K562 (cell line): ENCODE results near the gene GPRC5B. TPM values are rescaled to one million over a fixed set of nuclear protein-coding genes. Genes with fewer than 3 reads are reported as not detected.

ENCODE experiments used
- ATAC-seq: fragments of 200-7000 bp; cut with Tn5 transposase; 3 replicates; pipeline ENCODE4 v1.9.1; 2020; ENCODE audit warnings: moderate library complexity
- BruUV-seq: library from RNA; stranded (reverse); fragments of 400-500 nt; replicated peaks from 2 replicates; lab custom pipeline; 2021; lab: Mats Ljungman, UMichigan
- CTCF ChIA-PET: fragments of 300-600 bp; formaldehyde crosslinking; extraction: SDS; loops from one replicate; lab custom pipeline; 2021; ENCODE audit warnings: low intra/inter-chr PET ratio; lab: Yijun Ruan, JAX
- POLR2A ChIA-PET: fragments of 300-600, 350-650 bp; sonication (Branson Sonifier 250); formaldehyde crosslinking; extraction: SDS; loops from one replicate; lab custom pipeline; 2021; ENCODE audit warnings: antibody characterized with exemption, inconsistent platforms; lab: Yijun Ruan, JAX
- DNase-seq, 4 experiments: peaks; one replicate each; pipeline versions ENCODE4 v3.0.0 to v3.0.0-alpha.2; 2011 to 2018; ENCODE audit warnings: low spot score in 3 of 4, mixed read lengths in 3 of 4; ENCODE audit errors: extremely low read depth in 1 of 4
- FAIRE-seq: peaks from 2 replicates; lab custom pipeline; 2011; peaks lifted over from hg19 to GRCh38; lab: Jason Lieb, UNC
- H2AFZ ChIP-seq: 2 replicates; pipeline ENCODE4 v1.6.0; 2011; ENCODE audit warnings: low read depth, low read length, control low read depth, inconsistent platforms
- H3K27ac ChIP-seq: fragments of 200-600 bp; 3 replicates; pipeline ENCODE4 v1.8.0; 2011; ENCODE audit warnings: low read depth, mild to moderate bottlenecking, control low read depth, inconsistent platforms, low read length, moderate library complexity, mixed read lengths; ENCODE audit errors: extremely low read depth
- H3K27me3 ChIP-seq, 2 experiments: fragments of 300-600 bp in 1 of 2; 2 replicates in 1 of 2; 3 replicates in 1 of 2; pipeline versions ENCODE4 v1.6.0 to v1.8.0; 2011; ENCODE audit warnings: inconsistent platforms in 2 of 2, low read length in 2 of 2, mild to moderate bottlenecking in 1 of 2, mixed read lengths in 1 of 2, moderate library complexity in 1 of 2; ENCODE audit not compliant: control insufficient read depth in 2 of 2, insufficient read depth in 2 of 2
- H3K36me3 ChIP-seq: fragments of 300-600 bp; 3 replicates; pipeline ENCODE4 v1.8.0; 2011; ENCODE audit warnings: mild to moderate bottlenecking, low read length, inconsistent platforms; ENCODE audit not compliant: control insufficient read depth, insufficient read depth
- H3K4me1 ChIP-seq, 2 experiments: fragments of 200-600 bp in 1 of 2; replicated peaks in 1 of 2; 2 replicates in 1 of 2; 3 replicates in 1 of 2; pipeline versions ENCODE4 v1.5.1 to v1.8.0; 2011; ENCODE audit warnings: inconsistent platforms in 2 of 2, low read length in 2 of 2, mild to moderate bottlenecking in 1 of 2, mixed read lengths in 1 of 2, moderate library complexity in 1 of 2; ENCODE audit not compliant: control insufficient read depth in 2 of 2, insufficient read depth in 2 of 2
- H3K4me2 ChIP-seq: 2 replicates; pipeline ENCODE4 v1.6.1; 2011; ENCODE audit warnings: low read length, control low read depth, inconsistent platforms, mixed read lengths; ENCODE audit not compliant: insufficient read depth
- H3K4me3 ChIP-seq: fragments of 200-600 bp; sonication (generic), shearing (Covaris generic); 2 replicates; pipeline ENCODE4 v1.5.1; 2016; ENCODE audit warnings: control low read depth, inconsistent platforms
- H3K79me2 ChIP-seq: fragments of 200-600 bp; 3 replicates; pipeline ENCODE4 v1.8.0; 2011; ENCODE audit warnings: low read length, inconsistent platforms; ENCODE audit not compliant: control insufficient read depth, insufficient read depth
- H3K9ac ChIP-seq, 2 experiments: 2 replicates each; pipeline versions ENCODE4 v1.6.0 to v1.6.1; 2011; ENCODE audit warnings: low read depth in 2 of 2, low read length in 2 of 2, control low read depth in 1 of 2, inconsistent platforms in 1 of 2, mild to moderate bottlenecking in 1 of 2, mixed read lengths in 1 of 2; ENCODE audit not compliant: insufficient read depth in 1 of 2
- H3K9me1 ChIP-seq: one replicate; pipeline ENCODE4 v1.6.0; 2011; ENCODE audit warnings: inconsistent platforms, mild to moderate bottlenecking, low read length, moderate library complexity; ENCODE audit not compliant: control insufficient read depth, insufficient read depth
- H3K9me3 ChIP-seq: replicated peaks from 2 replicates; pipeline ENCODE4 v1.5.1; 2011; ENCODE audit warnings: low read depth, low read length, inconsistent platforms; ENCODE audit not compliant: control insufficient read depth, insufficient read depth
- H4K20me1 ChIP-seq: replicated peaks from 2 replicates; pipeline ENCODE4 v1.6.1; 2011; ENCODE audit warnings: low read length, inconsistent platforms, mixed read lengths; ENCODE audit not compliant: control insufficient read depth, insufficient read depth
- CCAR2 ChIP-seq: fragments of 200-400 bp; formaldehyde crosslinking; IDR thresholded peaks from 2 replicates; pipeline ENCODE4 v1.6.1; 2017; ENCODE audit warnings: mild to moderate bottlenecking, low read depth, low read length
- EGR1 ChIP-seq: fragments of 450-650 bp; conservative IDR thresholded peaks from 2 replicates; pipeline ENCODE4 v1.6.1; 2017; ENCODE audit warnings: mild to moderate bottlenecking
- TCF7L2 ChIP-seq: fragments of 150-350 bp; IDR thresholded peaks from 2 replicates; pipeline ENCODE4 v1.6.1; 2016; ENCODE audit warnings: low read depth, mild to moderate bottlenecking, low read length, moderate library complexity
- WGBS: fragments of 100-300 bp; shearing (Covaris generic); methylation state at CpG from one replicate; pipeline ENCODE4 v1.1.6; 2016; ENCODE audit warnings: low coverage, mixed read lengths; ENCODE audit not compliant: insufficient coverage; ENCODE audit errors: missing lambda C conversion rate; 5-methylcytosine and 5-hydroxymethylcytosine counted together
- in situ Hi-C: fragments of 300-500 bp; cut with MboI; formaldehyde crosslinking; loops from 4 replicates; pipeline ENCODE4 v1.15.0; 2018; ENCODE audit warnings: inconsistent platforms, mixed read lengths
- intact Hi-C: fragments of 100-400 bp; cut with micrococcal nuclease; formaldehyde crosslinking; loops from 2 replicates; pipeline ENCODE4 v1.14.2; 2022
- polyA plus RNA-seq, 8 experiments: library from polyadenylated mRNA; depleted of rRNA in 4 of 8; stranded (reverse) in 5 of 8; unstranded in 3 of 8; fragments of >200 nt; fragmentation: Nextera tagmentation in 2 of 8; fragmentation: Illumina TruSeq in 1 of 8; extraction: Ambion mirVana in 2 of 8; extraction: Trizol in 1 of 8; gene quantifications; 2 replicates each; pipeline versions ENCODE4 v1.2.1 to v1.2.3, GENCODE V29; 2011 to 2014; ENCODE audit warnings: inconsistent platforms in 1 of 8, missing spikeins in 1 of 8
- total RNA-seq, 7 experiments: library from RNA; depleted of rRNA in 6 of 7; stranded (reverse); fragments of >200 nt in 6 of 7; fragmentation: Illumina TruSeq in 2 of 7; extraction: Trizol in 2 of 7; gene quantifications; 2 replicates each; pipeline versions ENCODE4 v1.2.1 to v1.2.3, GENCODE V29; 2011 to 2021; ENCODE audit warnings: low replicate concordance in 1 of 7
- TF ChIP-seq, protein P1 (sequence below): fragments of 450-650 bp; formaldehyde crosslinking; IDR thresholded peaks from 2 replicates; pipeline ENCODE4 v1.4.0; 2020; ENCODE audit warnings: mild to moderate bottlenecking

GPRC5B gene
- total and polyA plus RNA-seq, 9 of the 15 experiments (the other 6 are each of a cell fraction or from before 2014, with no cell fraction given) = 0.65 to 5.5 (median 1.3) TPM

DNA sequence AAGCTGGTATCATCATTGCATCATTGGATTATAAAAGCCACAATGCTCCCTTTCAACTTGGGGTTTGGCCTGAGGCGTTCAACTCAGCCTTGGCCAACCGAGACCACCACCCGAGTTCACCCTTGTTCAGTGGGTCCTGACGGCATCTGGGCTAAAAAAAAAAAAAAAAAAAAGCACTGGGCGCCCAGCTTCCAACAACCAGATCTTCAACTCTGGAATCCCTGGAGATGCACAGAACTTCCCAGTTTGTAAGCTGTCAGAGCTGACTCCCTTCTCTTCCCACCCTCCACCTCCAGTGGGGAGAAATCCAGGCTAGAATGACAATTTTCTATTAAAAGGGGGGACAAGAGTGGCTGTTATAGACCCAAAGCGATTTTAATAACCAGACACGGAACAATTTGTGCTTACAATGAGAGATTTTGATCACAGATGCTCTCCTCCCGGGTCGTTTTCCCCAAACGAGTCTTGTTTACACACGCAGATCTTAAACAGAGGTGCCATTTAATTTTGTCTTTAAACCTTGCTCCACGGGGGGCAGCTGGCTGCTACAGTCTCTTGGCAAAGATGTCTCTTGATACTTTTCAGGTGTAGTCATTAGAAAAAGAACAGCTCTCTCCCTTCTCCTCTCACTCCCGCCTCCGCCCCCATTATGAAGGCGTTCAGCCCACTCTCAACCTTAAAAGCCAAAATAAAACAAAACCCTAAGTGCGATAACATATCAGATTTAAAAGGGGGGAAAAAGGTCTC lies 26.9 kb downstream of the GPRC5B start:
- no peak for FAIRE-seq
- 16% methylated on average over 14 of the region's 16 CpGs for WGBS
- in situ Hi-C loops = no loop called here
- no peaks in the 10 kb centered on the region for H4K20me1 ChIP-seq
- no peaks in the 10 kb centered on the region for H3K9me3 ChIP-seq
- TF ChIP-seq TCF7L2 (no peak), EGR1 (peak; percentile 39)
- TF ChIP-seq, all 486 proteins: peak for 1
- intact Hi-C loops = no loop called here
- Histone ChIP-seq H3K27me3 (peaks cover 9 to 17% of the 10 kb centered on the region in 2 experiments; a peak in 3 of 5 replicates), H2AFZ (peak overlapping the region; percentile 38; the same call in 1 of the 2 replicates), H3K36me3 (no peaks in the 10 kb centered on the region), H3K9me1 (no peaks in the 10 kb centered on the region), H3K9ac (no peak overlapping the region), H3K4me1 (no peaks in the 10 kb centered on the region), H3K4me3 (no peak overlapping the region), H3K4me2 (no peak overlapping the region), H3K79me2 (no peaks in the 10 kb centered on the region), H3K27ac (no peak overlapping the region)
- POLR2A ChIA-PET = interaction anchor here (1.0 to 1.6 kb wide), 2 partner anchors 9 to 17 kb away, joined by 4 to 5 read pairs; no protein-coding TSS in a partner anchor
- DNase-seq (no peak), ATAC-seq (no peak)
- no TSS peak for BruUV-seq
- CTCF ChIA-PET = no interaction called here

DNA sequence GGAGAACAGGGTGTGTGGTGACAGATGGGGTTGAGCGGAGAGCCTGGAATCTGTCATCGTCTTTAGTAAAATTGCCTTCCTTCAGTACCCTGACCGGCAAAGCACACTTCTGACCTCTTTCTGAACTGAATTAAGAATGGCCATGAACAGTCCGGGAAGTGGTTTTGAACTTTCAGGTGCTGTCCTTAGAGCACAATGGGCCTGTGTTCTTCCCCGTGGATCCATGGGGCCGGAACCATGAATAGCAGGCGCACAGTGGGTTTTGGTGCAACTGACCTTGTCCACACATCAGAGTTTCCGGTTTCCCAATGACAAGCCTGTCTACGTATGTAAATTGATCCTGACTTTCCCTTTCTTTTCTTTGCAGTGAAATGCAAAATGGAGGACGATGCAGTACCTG lies 28.5 kb downstream of the GPRC5B start:
- Histone ChIP-seq H3K4me2 (no peak overlapping the region), H3K36me3 (no peaks in the 10 kb centered on the region), H3K9me1 (no peaks in the 10 kb centered on the region), H3K79me2 (no peaks in the 10 kb centered on the region), H3K4me3 (no peak overlapping the region), H3K9me3 (no peaks in the 10 kb centered on the region), H3K9ac (no peak overlapping the region), H3K4me1 (no peaks in the 10 kb centered on the region), H3K27ac (no peak overlapping the region), H4K20me1 (no peaks in the 10 kb centered on the region), H2AFZ (no peak overlapping the region), H3K27me3 (peaks cover 9 to 20% of the 10 kb centered on the region in 2 experiments; a peak in 3 of 5 replicates)
- 27% methylated on average over 10 of the region's 10 CpGs for WGBS
- no peak for ATAC-seq
- DNase-seq = no peak
- BruUV-seq = no TSS peak
- intact Hi-C loops (no loop called here), in situ Hi-C loops (no loop called here)
- TF ChIP-seq, protein P1, sequence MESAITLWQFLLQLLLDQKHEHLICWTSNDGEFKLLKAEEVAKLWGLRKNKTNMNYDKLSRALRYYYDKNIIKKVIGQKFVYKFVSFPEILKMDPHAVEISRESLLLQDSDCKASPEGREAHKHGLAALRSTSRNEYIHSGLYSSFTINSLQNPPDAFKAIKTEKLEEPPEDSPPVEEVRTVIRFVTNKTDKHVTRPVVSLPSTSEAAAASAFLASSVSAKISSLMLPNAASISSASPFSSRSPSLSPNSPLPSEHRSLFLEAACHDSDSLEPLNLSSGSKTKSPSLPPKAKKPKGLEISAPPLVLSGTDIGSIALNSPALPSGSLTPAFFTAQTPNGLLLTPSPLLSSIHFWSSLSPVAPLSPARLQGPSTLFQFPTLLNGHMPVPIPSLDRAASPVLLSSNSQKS (CRISPR knock-in tag) = no peak
- TF ChIP-seq CCAR2 = no peak
- ChIA-PET CTCF (no interaction called here), POLR2A (no interaction called here)
- no peak for FAIRE-seq
